ENCODE measurements around the gene TMPRSS4.

DNA sequence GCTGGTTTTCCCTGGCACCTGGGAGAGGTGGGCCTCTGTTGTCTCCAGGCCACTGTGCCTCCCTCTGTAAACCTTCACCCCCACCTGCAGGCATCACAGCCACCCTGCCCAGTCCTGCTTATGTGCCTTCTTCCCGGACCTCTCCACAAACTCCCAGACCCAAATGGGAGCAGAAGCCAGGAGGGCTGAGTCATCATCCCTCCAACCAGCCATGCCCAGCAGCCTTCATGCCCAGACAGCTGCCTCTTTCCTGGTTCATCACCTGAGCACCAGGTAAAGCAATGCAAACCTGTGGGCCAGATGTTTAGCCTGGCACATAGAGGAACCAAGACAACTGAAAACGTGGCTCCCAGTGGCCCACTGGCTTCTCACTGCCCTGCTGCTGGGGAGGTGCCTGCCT, 2.1 kb upstream of the TMPRSS4 start:
- TF ChIP-seq, protein P1, sequence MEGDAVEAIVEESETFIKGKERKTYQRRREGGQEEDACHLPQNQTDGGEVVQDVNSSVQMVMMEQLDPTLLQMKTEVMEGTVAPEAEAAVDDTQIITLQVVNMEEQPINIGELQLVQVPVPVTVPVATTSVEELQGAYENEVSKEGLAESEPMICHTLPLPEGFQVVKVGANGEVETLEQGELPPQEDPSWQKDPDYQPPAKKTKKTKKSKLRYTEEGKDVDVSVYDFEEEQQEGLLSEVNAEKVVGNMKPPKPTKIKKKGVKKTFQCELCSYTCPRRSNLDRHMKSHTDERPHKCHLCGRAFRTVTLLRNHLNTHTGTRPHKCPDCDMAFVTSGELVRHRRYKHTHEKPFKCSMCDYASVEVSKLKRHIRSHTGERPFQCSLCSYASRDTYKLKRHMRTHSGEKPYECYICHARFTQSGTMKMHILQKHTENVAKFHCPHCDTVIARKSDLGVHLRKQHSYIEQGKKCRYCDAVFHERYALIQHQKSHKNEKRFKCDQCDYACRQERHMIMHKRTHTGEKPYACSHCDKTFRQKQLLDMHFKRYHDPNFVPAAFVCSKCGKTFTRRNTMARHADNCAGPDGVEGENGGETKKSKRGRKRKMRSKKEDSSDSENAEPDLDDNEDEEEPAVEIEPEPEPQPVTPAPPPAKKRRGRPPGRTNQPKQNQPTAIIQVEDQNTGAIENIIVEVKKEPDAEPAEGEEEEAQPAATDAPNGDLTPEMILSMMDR (IDR thresholded peaks at IDR 0.05): no peak
- TF ChIP-seq POLR2A (IDR thresholded peaks at IDR 0.05): no peak
- no peak for TF ChIP-seq POLR2AphosphoS5 (IDR thresholded peaks at IDR 0.05)

All from breast epithelium (tissue), 3 donors.